HepG2 (cell line): Measurements from ENCODE around the gene HDAC3. TPM values are rescaled to one million over a fixed set of nuclear protein-coding genes. Genes with fewer than 3 reads are reported as not detected.
A peak's percentile ranks its signal among the peaks of the same experiment; 100 is the strongest.

Source experiments
- ATAC-seq: fragments of 200-7000 bp; cut with Tn5 transposase; 3 replicates; pipeline ENCODE4 v1.9.1; 2020; ENCODE audit warnings: mild to moderate bottlenecking, moderate library complexity
- BruUV-seq: library from RNA; stranded (reverse); fragments of 400-500 nt; replicated peaks from 2 replicates; lab custom pipeline; 2021; lab: Mats Ljungman, UMichigan
- CTCF ChIA-PET: fragments of 300-600 bp; formaldehyde crosslinking; extraction: SDS; loops from one replicate; lab custom pipeline; 2021; ENCODE audit warnings: low total read pairs, inconsistent platforms, low intra/inter-chr PET ratio; lab: Yijun Ruan, JAX
- POLR2A ChIA-PET: fragments of 350-600 bp; sonication (Branson Sonifier 250); formaldehyde crosslinking; loops from one replicate; lab custom pipeline; 2020; ENCODE audit warnings: antibody characterized with exemption, inconsistent platforms; lab: Yijun Ruan, JAX
- DNase-seq: peaks from one replicate; pipeline ENCODE4 v3.0.0-alpha.2; 2015; ENCODE audit warnings: low spot score
- FAIRE-seq: peaks from 3 replicates; lab custom pipeline; 2011; peaks lifted over from hg19 to GRCh38; lab: Jason Lieb, UNC
- H2AFZ ChIP-seq: one replicate; pipeline ENCODE4 v1.6.1; 2011; ENCODE audit warnings: low read length, inconsistent platforms
- H3K27ac ChIP-seq: fragments of 300-600 bp; 3 replicates; pipeline ENCODE4 v1.8.0; 2011; ENCODE audit warnings: mixed run types, mild to moderate bottlenecking, mixed read lengths, low read length, inconsistent platforms; ENCODE audit not compliant: insufficient read depth; ENCODE audit errors: extremely low read length
- H3K27me3 ChIP-seq, 2 experiments: fragments of 200-600 bp in 1 of 2; 2 replicates in 1 of 2; 3 replicates in 1 of 2; pipeline versions ENCODE4 v1.6.0 to v1.8.0; 2011; ENCODE audit warnings: low read length in 2 of 2, mild to moderate bottlenecking in 2 of 2, moderate library complexity in 2 of 2, inconsistent platforms in 1 of 2; ENCODE audit not compliant: insufficient read depth in 2 of 2, control insufficient read depth in 1 of 2
- H3K36me3 ChIP-seq, 2 experiments: fragments of 200-600 bp in 1 of 2; replicated peaks in 1 of 2; 2 replicates in 1 of 2; 3 replicates in 1 of 2; pipeline versions ENCODE4 v1.5.1 to v1.8.0; 2011; ENCODE audit warnings: low read length in 2 of 2, inconsistent platforms in 1 of 2; ENCODE audit not compliant: insufficient read depth in 2 of 2, control insufficient read depth in 1 of 2
- H3K4me1 ChIP-seq: 2 replicates; pipeline ENCODE4 v1.5.1; 2012; ENCODE audit warnings: low read length, inconsistent platforms; ENCODE audit not compliant: insufficient read depth
- H3K4me2 ChIP-seq: 2 replicates; pipeline ENCODE4 v1.6.0; 2011; ENCODE audit warnings: low read depth, low read length, inconsistent platforms
- H3K4me3 ChIP-seq, 3 experiments: fragments of 200-600 bp in 1 of 3; sonication (generic), shearing (Covaris generic) in 1 of 3; replicated peaks in 1 of 3; 2 replicates each; pipeline ENCODE4 v1.5.1; 2011 to 2016; ENCODE audit warnings: low read length in 3 of 3, inconsistent platforms in 2 of 3, low read depth in 2 of 3, mild to moderate bottlenecking in 2 of 3, control low read depth in 1 of 3, mixed read lengths in 1 of 3; ENCODE audit not compliant: insufficient read depth in 1 of 3
- H3K79me2 ChIP-seq: one replicate; pipeline ENCODE4 v1.6.1; 2011; ENCODE audit warnings: low read length, inconsistent platforms; ENCODE audit not compliant: insufficient read depth
- H3K9ac ChIP-seq: 2 replicates; pipeline ENCODE4 v1.6.0; 2011; ENCODE audit warnings: mild to moderate bottlenecking, low read depth, low read length, inconsistent platforms; ENCODE audit not compliant: insufficient read depth
- H3K9me3 ChIP-seq: 2 replicates; pipeline ENCODE4 v1.5.1; 2012; ENCODE audit warnings: mild to moderate bottlenecking, low read length
- H4K20me1 ChIP-seq: 2 replicates; pipeline ENCODE4 v1.6.0; 2011; ENCODE audit warnings: inconsistent platforms, mild to moderate bottlenecking, low read length, moderate library complexity; ENCODE audit not compliant: insufficient read depth
- ATF1 ChIP-seq: IDR thresholded peaks from 2 replicates; pipeline ENCODE4 v1.6.1; 2016; ENCODE audit warnings: mild to moderate bottlenecking, control low read depth
- CSRNP1 ChIP-seq: sonication (generic); formaldehyde crosslinking; IDR thresholded peaks from 2 replicates; pipeline ENCODE4 v1.8.1; 2023; ENCODE audit warnings: mild to moderate bottlenecking, missing genetic modification reagents
- DNMT1 ChIP-seq: sonication (generic); formaldehyde crosslinking; IDR thresholded peaks from 2 replicates; pipeline ENCODE4 v1.5.1; 2020; ENCODE audit warnings: mild to moderate bottlenecking, missing genetic modification reagents
- POLR2G ChIP-seq: fragments of 200-400 bp; formaldehyde crosslinking; IDR thresholded peaks from 2 replicates; pipeline ENCODE4 v1.6.1; 2018; ENCODE audit warnings: mild to moderate bottlenecking, low read depth, low read length, moderate library complexity
- RARG ChIP-seq: sonication (generic); formaldehyde crosslinking; IDR thresholded peaks from 2 replicates; pipeline ENCODE4 v1.4.0; 2020; ENCODE audit warnings: low read depth, mild to moderate bottlenecking, missing genetic modification reagents
- ZBTB14 ChIP-seq: sonication (generic); formaldehyde crosslinking; IDR thresholded peaks from 2 replicates; pipeline ENCODE4 v1.4.0; 2020; ENCODE audit warnings: missing genetic modification reagents
- ZNF207 ChIP-seq: fragments of 450-650 bp; IDR thresholded peaks from 2 replicates; pipeline ENCODE4 v1.6.1; 2016; ENCODE audit warnings: antibody characterized with exemption, borderline replicate concordance
- ZNF337 ChIP-seq: sonication (generic); formaldehyde crosslinking; IDR thresholded peaks from 2 replicates; pipeline ENCODE4 v1.5.1; 2020; ENCODE audit warnings: missing genetic modification reagents, low read depth, mild to moderate bottlenecking, borderline replicate concordance
- ZNF558 ChIP-seq: sonication (generic); formaldehyde crosslinking; IDR thresholded peaks from 2 replicates; pipeline ENCODE4 v1.9.0; 2022; ENCODE audit warnings: mild to moderate bottlenecking, missing genetic modification reagents, borderline replicate concordance
- ZNF569 ChIP-seq: sonication (generic); formaldehyde crosslinking; IDR thresholded peaks from 2 replicates; pipeline ENCODE4 v1.5.0; 2020; ENCODE audit warnings: mild to moderate bottlenecking, missing genetic modification reagents, moderate library complexity, borderline replicate concordance
- ZSCAN12 ChIP-seq: sonication (generic); formaldehyde crosslinking; IDR thresholded peaks from 2 replicates; pipeline ENCODE4 v1.9.0; 2021; ENCODE audit warnings: mild to moderate bottlenecking, missing genetic modification reagents
- WGBS: methylation state at CpG from one replicate; pipeline ENCODE4 v1.1.6; 2017; ENCODE audit warnings: low lambda C conversion rate; 5-methylcytosine and 5-hydroxymethylcytosine counted together
- in situ Hi-C: cut with HindIII; loops from 2 replicates; pipeline ENCODE4 v1.10.0; 2017; ENCODE audit warnings: low pct_unique_long_range_greater_than_20kb; ENCODE audit not compliant: extremely low pct_ligation_motif_present
- intact Hi-C: fragments of 100-400 bp; cut with micrococcal nuclease; formaldehyde crosslinking; loops from one replicate; pipeline ENCODE4 v1.10.0; 2022; ENCODE audit not compliant: unreplicated experiment
- polyA plus RNA-seq, 8 experiments: library from polyadenylated mRNA; depleted of rRNA in 3 of 8; stranded (reverse) in 7 of 8; unstranded in 1 of 8; fragments of >200 nt; fragmentation: Illumina TruSeq in 4 of 8; extraction: Trizol in 4 of 8; gene quantifications; 2 replicates each; pipeline versions ENCODE4 v1.2.1 to v1.2.3, GENCODE V29; 2011 to 2016; ENCODE audit warnings: low read depth in 4 of 8, missing spikeins in 1 of 8, mixed read lengths in 1 of 8; ENCODE audit not compliant: insufficient read depth in 1 of 8
- total RNA-seq, 5 experiments: library from RNA; depleted of rRNA; stranded (reverse); fragments of >200 nt; fragmentation: Illumina TruSeq; extraction: Trizol; gene quantifications; 2 replicates each; pipeline ENCODE4 v1.2.3, GENCODE V29; 2016; ENCODE audit warnings: low read depth in 1 of 5
- TF ChIP-seq, protein P1 (sequence below): sonication (generic); formaldehyde crosslinking; IDR thresholded peaks from 2 replicates; pipeline ENCODE4 v1.4.0; 2020; ENCODE audit warnings: missing genetic modification reagents

HDAC3 gene
- total and polyA plus RNA-seq, 2 of the 13 experiments (the other 11 are each of a cell fraction or from before 2014, with no cell fraction given): 84.0 to 94.1 TPM

- Histone ChIP-seq H3K4me3 (no peak overlapping the region), H3K27ac (no peak overlapping the region), H4K20me1 (no peaks in the 10 kb centered on the region), H3K27me3 (no peaks in the 10 kb centered on the region; a peak in 1 of 5 replicates), H3K79me2 (no peaks in the 10 kb centered on the region), H3K9ac (no peak overlapping the region), H3K9me3 (no peaks in the 10 kb centered on the region), H3K4me2 (no peak overlapping the region), H3K36me3 (peaks cover 0 to 10% of the 10 kb centered on the region in 2 experiments; a peak in 1 of 5 replicates), H2AFZ (no peak overlapping the region), H3K4me1 (peaks cover 17% of the 10 kb centered on the region)
- no TSS peak for BruUV-seq
- no peak for FAIRE-seq
- ChIA-PET POLR2A (interaction anchor here (2.3 kb wide), 1 partner anchor 10 kb away, joined by 9 read pairs; the partner anchor contains the start of genes HDAC3 and RELL2), CTCF (no interaction called here)
- WGBS: 91% methylated on average over 5 of the region's 5 CpGs
- no peak for ATAC-seq
- no peak for DNase-seq
- in situ Hi-C loops: no loop called here
- no peak for TF ChIP-seq CSRNP1 (CRISPR knock-in tag)
- TF ChIP-seq ZNF558 (CRISPR knock-in tag): no peak
- TF ChIP-seq ZNF569 (CRISPR knock-in tag): no peak
- no peak for TF ChIP-seq DNMT1
- TF ChIP-seq ATF1 (CRISPR knock-in tag): no peak
- TF ChIP-seq POLR2G: 0 out of 2 replicates have a peak, but pooled peaks have one; percentile 13
- intact Hi-C loops: no loop called here
Measured at GRCh38 chr5:141647242-141647641, 10.6 kb upstream of the HDAC3 start.

DNA sequence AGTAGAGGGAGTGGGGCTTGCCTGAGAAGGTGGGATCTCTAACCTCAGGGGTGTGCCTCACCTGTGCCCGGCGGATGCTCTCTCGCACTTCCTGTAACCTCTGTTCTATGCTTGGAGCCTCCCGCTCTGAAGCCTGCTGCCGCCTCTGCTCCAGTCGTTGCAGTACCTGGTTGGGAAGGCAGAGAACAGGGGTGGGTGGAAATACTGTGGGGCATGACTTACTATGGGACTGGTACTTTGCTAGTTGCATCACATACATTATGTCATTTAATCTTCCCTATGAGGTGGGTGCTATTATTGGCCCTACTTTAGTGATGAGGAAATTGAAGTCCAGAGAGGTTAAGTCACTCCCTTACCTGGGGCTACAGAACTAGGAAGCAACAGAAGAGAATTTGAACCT is 9.4 kb upstream of the HDAC3 start:
- no peaks in the 10 kb centered on the region for H3K9me3 ChIP-seq
- POLR2A ChIA-PET: interaction anchor here (2.3 kb wide), 1 partner anchor 9 kb away, joined by 9 read pairs; the partner anchor contains the start of genes HDAC3 and RELL2
- intact Hi-C loops: no loop called here
- peaks cover 10% of the 10 kb centered on the region for H3K4me1 ChIP-seq
- H3K79me2 ChIP-seq: no peaks in the 10 kb centered on the region
- H2AFZ ChIP-seq: no peak overlapping the region
- no peak overlapping the region for H3K4me2 ChIP-seq
- 94% methylated on average over 6 of the region's 6 CpGs for WGBS
- BruUV-seq: no TSS peak
- peaks cover 0 to 13% of the 10 kb centered on the region in 2 experiments; a peak in 1 of 5 replicates for H3K36me3 ChIP-seq
- H3K27ac ChIP-seq: no peak overlapping the region
- H3K9ac ChIP-seq: no peak overlapping the region
- no peak for TF ChIP-seq ZSCAN12 (CRISPR knock-in tag)
- TF ChIP-seq, protein P1, sequence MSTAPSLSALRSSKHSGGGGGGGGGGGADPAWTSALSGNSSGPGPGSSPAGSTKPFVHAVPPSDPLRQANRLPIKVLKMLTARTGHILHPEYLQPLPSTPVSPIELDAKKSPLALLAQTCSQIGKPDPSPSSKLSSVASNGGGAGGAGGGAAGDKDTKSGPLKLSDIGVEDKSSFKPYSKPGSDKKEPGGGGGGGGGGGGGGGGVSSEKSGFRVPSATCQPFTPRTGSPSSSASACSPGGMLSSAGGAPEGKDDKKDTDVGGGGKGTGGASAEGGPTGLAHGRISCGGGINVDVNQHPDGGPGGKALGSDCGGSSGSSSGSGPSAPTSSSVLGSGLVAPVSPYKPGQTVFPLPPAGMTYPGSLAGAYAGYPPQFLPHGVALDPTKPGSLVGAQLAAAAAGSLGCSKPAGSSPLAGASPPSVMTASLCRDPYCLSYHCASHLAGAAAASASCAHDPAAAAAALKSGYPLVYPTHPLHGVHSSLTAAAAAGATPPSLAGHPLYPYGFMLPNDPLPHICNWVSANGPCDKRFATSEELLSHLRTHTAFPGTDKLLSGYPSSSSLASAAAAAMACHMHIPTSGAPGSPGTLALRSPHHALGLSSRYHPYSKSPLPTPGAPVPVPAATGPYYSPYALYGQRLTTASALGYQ (CRISPR knock-in tag): no peak
- no peak for TF ChIP-seq RARG (CRISPR knock-in tag)
- TF ChIP-seq ZNF337 (CRISPR knock-in tag): no peak
- no peak for TF ChIP-seq ZNF207
- TF ChIP-seq ZBTB14 (CRISPR knock-in tag): no peak
- TF ChIP-seq, all 625 proteins: peak for 0
- no peak for ATAC-seq
- no peak for FAIRE-seq
- DNase-seq: no peak
- Histone ChIP-seq H4K20me1 (no peaks in the 10 kb centered on the region), H3K27me3 (no peaks in the 10 kb centered on the region), H3K4me3 (no peak overlapping the region)
- CTCF ChIA-PET: no interaction called here
- in situ Hi-C loops: no loop called here
